ENCODE measurements around the gene GSAP. TPM values are rescaled to one million over a fixed set of nuclear protein-coding genes. Genes with fewer than 3 reads are reported as not detected.

GSAP gene
- total RNA-seq, 4 donors from 2014 or later, result 12.6 to 22.8 (median 17.0) TPM

GRCh38 chr7:77427996-77428603, 12.0 kb upstream of the GSAP start:
- H3K27me3 ChIP-seq, result no peaks in the 10 kb centered on the region
- H3K27ac ChIP-seq (replicated peaks in 1 of 4), result no peak overlapping the region
- no peaks in the 10 kb centered on the region for H3K9me3 ChIP-seq
- H3K4me3 ChIP-seq, result no peak overlapping the region
- intact Hi-C loops (cut with DNase I), result no loop called here
- 92% methylated on average over 5 of the region's 5 CpGs for WGBS
- DNase-seq (ENCODE audit: extremely low spot score), result no peak
- no peak for TF ChIP-seq EP300 (IDR thresholded peaks at IDR 0.05)
- peaks cover 3 to 9% (median 9%) of the 10 kb centered on the region in 4 donors for H3K4me1 ChIP-seq
- no peaks in the 10 kb centered on the region for H3K36me3 ChIP-seq

GRCh38 chr7:77426521-77427051, 10.4 kb upstream of the GSAP start:
- Histone ChIP-seq H3K4me1 (peaks cover 3 to 9% (median 9%) of the 10 kb centered on the region in 4 donors), H3K4me3 (no peak overlapping the region), H3K27ac (replicated peaks in 1 of 4) (peak overlapping the region in 2 of 4 donors; percentile 4 to 20), H3K9me3 (no peaks in the 10 kb centered on the region), H3K36me3 (no peaks in the 10 kb centered on the region), H3K27me3 (no peaks in the 10 kb centered on the region)
- WGBS, result 78% methylated on average over 5 of the region's 5 CpGs
- no peak for DNase-seq (ENCODE audit: extremely low spot score)
- intact Hi-C loops (cut with DNase I), result no loop called here
- TF ChIP-seq POLR2A (IDR thresholded peaks at IDR 0.05; ENCODE audit: low read depth), result no peak
- no peak for TF ChIP-seq CTCF (IDR thresholded peaks at IDR 0.05)
- TF ChIP-seq POLR2AphosphoS5 (IDR thresholded peaks at IDR 0.05), result no peak
- TF ChIP-seq EP300 (IDR thresholded peaks at IDR 0.05), result no peak

- DNase-seq (ENCODE audit: extremely low spot score), result no peak
- no peak for TF ChIP-seq POLR2AphosphoS5 (IDR thresholded peaks at IDR 0.05)
- no peak for TF ChIP-seq CTCF (IDR thresholded peaks at IDR 0.05)
- TF ChIP-seq EP300 (IDR thresholded peaks at IDR 0.05), result no peak
- no peak for TF ChIP-seq POLR2A (IDR thresholded peaks at IDR 0.05; ENCODE audit: low read depth)
- 63% methylated on average over 5 of the region's 5 CpGs for WGBS
- intact Hi-C loops (cut with DNase I), result no loop called here
- Histone ChIP-seq H3K9me3 (no peaks in the 10 kb centered on the region), H3K36me3 (no peaks in the 10 kb centered on the region), H3K4me3 (no peak overlapping the region), H3K4me1 (peaks cover 3 to 9% (median 9%) of the 10 kb centered on the region in 4 donors), H3K27me3 (no peaks in the 10 kb centered on the region), H3K27ac (replicated peaks in 1 of 4) (peak overlapping the region in 1 of 4 donors; percentile 20)
Observed at GRCh38 chr7:77426052-77426404, 9.9 kb upstream of the GSAP start.

GRCh38 chr7:77425101-77426051, 9.2 kb upstream of the GSAP start:
- TF ChIP-seq POLR2A (IDR thresholded peaks at IDR 0.05; ENCODE audit: low read depth), result no peak
- no peak for TF ChIP-seq CTCF (IDR thresholded peaks at IDR 0.05)
- no peak for TF ChIP-seq EP300 (IDR thresholded peaks at IDR 0.05)
- TF ChIP-seq POLR2AphosphoS5 (IDR thresholded peaks at IDR 0.05), result no peak
- Histone ChIP-seq H3K27me3 (no peaks in the 10 kb centered on the region), H3K4me1 (peaks cover 3 to 9% (median 9%) of the 10 kb centered on the region in 4 donors), H3K9me3 (no peaks in the 10 kb centered on the region), H3K4me3 (no peak overlapping the region), H3K36me3 (no peaks in the 10 kb centered on the region), H3K27ac (replicated peaks in 1 of 4) (peak overlapping the region in 1 of 4 donors; percentile 16)
- 65% methylated on average over 10 of the region's 10 CpGs for WGBS
- intact Hi-C loops (cut with DNase I), result no loop called here
- no peak for DNase-seq (ENCODE audit: extremely low spot score)

- Histone ChIP-seq H3K36me3 (no peaks in the 10 kb centered on the region), H3K4me3 (no peak overlapping the region), H3K4me1 (peaks cover 0 to 9% (median 0%) of the 10 kb centered on the region in 4 donors), H3K27me3 (no peaks in the 10 kb centered on the region), H3K27ac (replicated peaks in 1 of 4) (no peak overlapping the region), H3K9me3 (no peaks in the 10 kb centered on the region)
- intact Hi-C loops (cut with DNase I), result no loop called here
- TF ChIP-seq POLR2A (IDR thresholded peaks at IDR 0.05; ENCODE audit: low read depth), result no peak
- TF ChIP-seq CTCF (IDR thresholded peaks at IDR 0.05), result no peak
- TF ChIP-seq POLR2AphosphoS5 (IDR thresholded peaks at IDR 0.05), result no peak
- no peak for TF ChIP-seq EP300 (IDR thresholded peaks at IDR 0.05)
- DNase-seq (ENCODE audit: extremely low spot score), result no peak
Observed at GRCh38 chr7:77422500-77422899, 6.4 kb upstream of the GSAP start.

Measured in esophagus muscularis mucosa (tissue), 4 donors.